Sciatic nerve (tissue), 2 donors: Measurements from ENCODE around the gene APBB1IP. TPM values are rescaled to one million over a fixed set of nuclear protein-coding genes. Genes with fewer than 3 reads are reported as not detected.
"Not testable (repeated sequence)": the region's sequence is repeated elsewhere in the genome, so short reads cannot be mapped to it uniquely, and the experiment has no call there.

Source experiments
- ATAC-seq: fragments of 200-7000 bp; cut with Tn5 transposase; one replicate; pipeline ENCODE4 v1.9.1; 2020; ENCODE audit warnings: mild to moderate bottlenecking, moderate library complexity
- DNase-seq: peaks from one replicate; pipeline ENCODE4 v3.0.0-alpha.2; 2020; ENCODE audit warnings: low spot score
- intact Hi-C: fragments of 100-400 bp; cut with DNase I; formaldehyde crosslinking; loops from one replicate; pipeline ENCODE4 v1.14.2; 2022
- total RNA-seq: library from RNA; stranded (reverse); fragmentation: NEBNext Ultra II Directional; extraction: Animal tissue kit (Norgen Biotek cat#: 25700); gene quantifications from one replicate; pipeline ENCODE4 v1.2.1, GENCODE V29; 2021
- donor health status: DM: no; HTN: no; CAD: no.
- donor health status: DM: no; HTN: no; CAD: no.

Gene APBB1IP
- total RNA-seq, result 17.0 TPM

DNA sequence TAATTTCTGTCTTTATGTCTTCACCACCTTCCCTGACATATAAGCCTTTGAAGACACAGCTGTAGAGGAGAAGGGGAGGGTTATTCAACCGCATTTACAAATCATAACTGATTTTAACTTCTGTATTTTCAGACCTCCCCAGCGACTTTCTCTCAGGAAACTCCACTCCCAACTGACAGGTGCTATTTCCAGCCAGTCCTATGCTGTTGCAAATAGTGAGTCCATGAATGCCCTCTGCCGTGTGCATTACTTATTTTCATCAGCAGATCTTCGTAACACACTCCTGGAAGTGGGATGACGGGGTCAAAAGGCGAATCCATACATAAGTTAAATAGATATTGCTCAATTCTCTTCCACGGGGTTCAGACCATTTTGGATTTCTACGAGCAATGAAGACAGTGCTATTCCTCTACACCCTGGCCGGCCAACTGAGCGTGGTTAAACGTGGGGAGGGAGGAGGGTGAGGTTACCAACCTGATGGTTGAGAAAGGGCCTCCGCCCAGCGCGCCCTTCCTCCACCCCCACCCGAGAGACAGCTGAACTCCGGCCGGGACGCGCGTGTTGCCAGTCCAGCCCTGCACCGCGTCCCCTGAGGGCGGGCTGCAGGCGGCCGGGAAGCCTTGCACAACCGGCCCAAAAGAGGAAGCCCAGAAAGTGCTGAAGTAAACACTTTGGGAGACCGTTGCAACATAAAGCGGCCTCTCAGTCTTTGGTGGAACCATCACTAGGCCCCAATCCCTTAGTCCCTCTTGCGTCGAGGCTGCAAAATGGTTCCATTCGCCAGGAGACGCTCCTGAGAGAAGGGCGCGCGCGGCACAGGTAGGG, at the start of gene APBB1IP:
APBB1IP (plus strand) TSS at position 705 of the 825 bp plus-strand sequence. CDS start 53,986 bp downstream, outside the sequence.
- intact Hi-C loops, result no loop called here
- ATAC-seq (peak; percentile 98), DNase-seq (peak; percentile 80)

DNA sequence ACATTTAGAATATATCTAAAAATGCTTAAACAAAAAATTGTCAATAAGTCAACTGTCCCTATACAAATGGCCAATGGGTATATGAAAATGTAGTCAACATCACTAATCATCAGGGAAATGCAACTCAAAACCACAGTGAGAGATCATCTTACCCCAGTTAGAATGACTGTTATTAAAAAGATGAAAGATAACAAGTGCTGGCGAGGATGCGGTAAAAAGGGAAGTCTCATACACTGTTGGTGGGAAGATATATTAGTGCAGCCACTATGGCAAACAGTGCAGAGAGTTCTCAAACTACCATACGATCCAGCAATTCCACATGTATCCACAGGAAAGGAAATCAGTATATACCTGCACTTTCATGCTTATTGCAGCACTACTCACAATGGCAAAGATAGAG, 48.6 kb upstream of the APBB1IP start:
- intact Hi-C loops, result no loop called here
- ATAC-seq (no peak), DNase-seq (no peak)

DNA sequence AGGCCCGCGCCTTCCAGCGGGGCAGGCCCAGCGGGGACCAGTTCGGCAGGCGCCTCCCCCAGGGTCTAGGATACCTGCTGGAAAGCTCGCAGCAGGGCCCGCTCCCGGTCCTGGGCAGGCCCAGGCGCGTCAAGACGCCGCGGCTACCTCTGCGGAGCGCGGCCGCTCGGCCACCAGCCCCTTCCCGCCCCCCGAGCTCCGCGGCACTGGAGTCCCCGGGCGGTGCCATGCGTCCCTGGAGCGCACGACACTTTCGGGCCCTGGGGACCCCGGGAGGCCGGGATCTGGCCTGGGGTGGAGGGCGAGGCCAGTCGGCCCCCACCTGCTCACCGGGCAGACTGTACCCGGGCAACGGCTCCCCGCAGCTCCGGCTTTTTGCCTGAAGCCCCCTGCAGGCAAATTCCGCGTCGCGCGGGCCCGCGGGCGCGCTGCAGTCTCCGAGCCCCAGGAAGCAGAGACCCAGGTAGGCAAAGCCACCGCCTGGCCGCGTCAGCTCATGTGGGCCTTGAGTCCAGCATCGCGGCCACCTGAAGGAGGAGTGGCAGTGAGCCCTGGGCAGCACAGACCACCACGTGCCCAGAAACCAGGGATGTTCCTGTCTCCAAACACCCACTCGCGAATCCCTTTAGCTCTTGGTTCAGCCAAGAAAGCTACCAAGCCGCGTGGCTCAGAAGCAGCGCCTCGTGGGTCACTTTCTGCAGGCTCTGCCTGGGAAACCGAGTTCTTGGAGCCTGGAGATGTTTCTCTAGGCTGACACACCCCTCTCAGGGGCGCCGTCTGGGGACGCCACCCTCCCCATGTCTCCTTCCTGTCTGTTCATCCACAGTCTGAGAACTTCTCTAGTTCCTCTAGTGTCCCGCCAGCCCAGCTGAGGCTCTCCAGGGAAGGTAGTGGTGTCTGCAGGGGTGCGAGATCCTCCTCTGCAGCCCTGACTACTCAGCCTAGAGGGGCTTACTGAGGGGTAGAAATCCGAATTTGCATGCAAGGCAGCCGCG, 46.1 kb upstream of the APBB1IP start:
- ATAC-seq, result no peak
- intact Hi-C loops, result no loop called here
- no peak for DNase-seq

GRCh38 chr10:26398353-26398752, 39.8 kb upstream of the APBB1IP start:
- DNase-seq, ATAC-seq, intact Hi-C loops: not testable (repeated sequence)

DNA sequence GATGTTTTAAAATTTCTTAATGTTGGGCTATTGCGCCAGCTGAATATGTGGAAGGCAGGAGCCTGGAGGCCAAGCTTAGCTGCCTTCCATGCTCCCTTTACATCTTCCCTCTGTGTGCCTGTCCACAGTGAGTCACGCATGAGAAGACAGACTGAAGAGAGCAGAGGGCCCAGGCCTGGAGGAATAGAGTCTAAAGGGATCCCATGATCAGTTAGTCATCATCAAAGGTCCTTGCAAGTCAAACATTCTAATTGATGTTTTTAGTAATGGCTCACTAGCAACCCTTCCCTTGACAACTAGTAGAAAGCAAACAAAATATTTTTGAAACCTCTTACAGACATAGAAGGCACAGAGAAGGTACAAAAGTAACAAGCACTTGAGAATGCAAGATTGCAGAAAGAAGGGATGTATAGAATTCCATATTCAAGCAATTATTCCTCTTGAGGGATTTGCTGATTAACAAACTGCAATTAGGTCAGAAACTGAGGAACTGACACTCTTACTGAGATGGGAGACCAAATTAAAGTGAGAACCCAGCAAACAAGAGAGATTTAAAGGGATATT, 30.7 kb upstream of the APBB1IP start:
- intact Hi-C loops, result no loop called here
- no peak for DNase-seq
- ATAC-seq, result no peak

- intact Hi-C loops, result no loop called here
- no peak for DNase-seq
- ATAC-seq, result no peak
These were observed 29.2 kb upstream of the APBB1IP start for GRCh38 chr10:26408858-26409494.

- intact Hi-C loops, result no loop called here
- ATAC-seq (no peak), DNase-seq (no peak)
These were observed 27.8 kb upstream of the APBB1IP start for GRCh38 chr10:26410356-26410755.

DNA sequence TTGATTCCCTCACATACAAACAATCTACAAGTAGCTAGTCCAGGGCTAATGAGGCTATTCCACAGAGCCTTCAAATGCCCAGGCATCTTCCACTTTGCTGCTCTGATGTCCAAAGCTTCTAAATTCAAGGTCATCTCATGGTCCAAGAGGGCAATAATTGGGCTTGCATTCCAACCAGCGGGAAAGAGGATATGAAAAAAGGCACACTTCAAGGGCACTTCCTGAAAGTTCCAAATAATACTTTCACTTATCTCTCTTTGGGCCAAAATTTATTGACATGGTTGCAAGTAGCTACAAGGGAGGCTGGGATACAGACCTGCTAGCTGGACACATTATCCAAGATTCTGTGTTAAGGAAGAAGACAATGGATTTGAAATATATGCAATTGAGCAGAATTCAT, 25.2 kb upstream of the APBB1IP start:
- DNase-seq (no peak), ATAC-seq (no peak)
- intact Hi-C loops, result no loop called here

- ATAC-seq (no peak), DNase-seq (no peak)
- intact Hi-C loops, result no loop called here
These were observed 24.8 kb upstream of the APBB1IP start for GRCh38 chr10:26413375-26413774.

- DNase-seq (no peak), ATAC-seq (no peak)
- intact Hi-C loops, result no loop called here
These were observed 21.0 kb upstream of the APBB1IP start for GRCh38 chr10:26417136-26417535.

DNA sequence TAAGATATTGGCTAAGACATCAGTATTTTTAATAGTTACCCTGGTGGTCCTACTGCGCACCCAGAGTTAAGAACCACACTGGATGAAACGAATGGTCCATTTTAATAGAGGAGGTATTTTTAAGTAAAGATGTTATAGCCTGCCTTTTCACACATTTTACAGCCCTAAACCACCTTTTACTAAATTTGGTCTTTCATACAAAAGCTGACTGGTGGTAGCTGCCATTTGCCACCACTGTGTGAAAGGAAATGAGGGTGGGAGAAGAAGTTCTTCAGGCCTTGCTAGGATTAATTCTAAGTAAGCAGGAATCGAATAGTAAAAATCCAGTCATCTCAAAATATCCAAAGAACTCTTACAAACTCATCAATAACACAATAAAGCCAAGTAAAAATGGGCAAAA, 15.2 kb upstream of the APBB1IP start:
- DNase-seq (no peak), ATAC-seq (no peak)
- intact Hi-C loops, result no loop called here

DNA sequence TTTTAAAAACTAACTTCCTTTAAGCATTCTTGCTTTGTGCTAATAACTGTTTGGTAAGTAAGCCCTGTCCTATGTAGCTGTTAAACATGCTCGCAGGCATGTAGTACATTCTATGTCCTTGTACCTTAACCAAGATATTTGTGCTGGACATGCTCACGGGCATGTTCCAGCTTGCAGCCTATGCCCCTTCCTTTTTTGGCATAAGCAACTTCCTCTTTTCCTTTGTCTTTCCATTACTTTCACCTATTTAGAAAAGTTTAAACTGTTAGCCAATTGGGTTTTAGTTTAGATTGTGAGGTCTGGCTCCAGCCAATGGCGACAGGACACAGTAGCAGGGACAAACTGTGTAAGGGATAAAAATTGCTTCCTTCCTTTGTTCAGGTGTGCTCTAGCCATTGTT, 14.4 kb upstream of the APBB1IP start:
- intact Hi-C loops, result no loop called here
- no peak for ATAC-seq
- DNase-seq, result no peak

DNA sequence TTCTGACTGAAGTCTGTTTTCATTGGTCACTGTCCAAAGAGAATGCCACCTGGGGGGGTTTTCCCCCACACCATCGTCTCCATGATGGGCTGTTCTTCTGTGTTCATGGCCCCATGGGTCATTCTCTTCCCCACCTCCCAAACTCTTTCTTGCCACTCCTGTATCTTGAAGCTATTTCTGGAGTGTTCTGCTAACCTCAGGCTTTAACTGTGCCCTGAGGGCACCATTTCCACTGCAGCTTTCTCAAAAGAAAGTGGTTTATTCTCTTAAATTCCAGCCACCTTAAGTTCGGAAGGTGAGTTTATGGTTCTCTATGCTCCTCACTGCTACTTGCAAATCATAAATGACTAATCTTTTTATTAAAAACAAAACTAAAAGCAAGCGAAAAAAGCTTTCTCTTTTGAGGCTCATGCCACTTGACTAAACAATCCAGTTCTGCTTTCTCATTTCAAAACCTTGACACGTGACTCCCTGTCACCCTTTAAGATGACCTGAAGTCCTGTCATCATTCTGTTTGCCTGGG, 7.4 kb upstream of the APBB1IP start:
- DNase-seq (no peak), ATAC-seq (peak; percentile 48)
- intact Hi-C loops, result no loop called here

GRCh38 chr10:26432938-26433337, 5.2 kb upstream of the APBB1IP start:
- ATAC-seq (no peak), DNase-seq (no peak)
- intact Hi-C loops, result no loop called here

DNA sequence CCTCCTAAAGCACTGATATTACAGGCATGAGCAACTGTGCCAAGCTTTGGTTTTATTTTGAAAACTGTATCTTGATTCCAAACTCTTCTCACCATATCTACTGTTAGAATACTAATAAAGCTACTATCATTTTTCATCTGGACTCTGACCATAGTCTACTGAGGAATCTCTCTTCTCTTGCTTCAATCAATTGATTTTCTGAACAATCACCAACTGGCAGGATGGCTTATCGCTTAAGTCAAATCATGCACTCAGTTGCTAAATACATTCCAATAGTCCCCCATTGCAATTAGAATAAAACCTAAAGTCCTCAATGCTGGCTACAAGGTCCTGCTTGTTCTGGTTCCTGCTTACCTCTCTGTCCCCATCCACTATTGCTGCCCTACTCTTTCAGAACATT, 2.3 kb upstream of the APBB1IP start:
- intact Hi-C loops, result no loop called here
- DNase-seq (no peak), ATAC-seq (no peak)

- intact Hi-C loops, result no loop called here
- DNase-seq (no peak), ATAC-seq (no peak)
These were observed 1.3 kb upstream of the APBB1IP start for GRCh38 chr10:26436848-26437247.

- intact Hi-C loops, result no loop called here
- DNase-seq (peak; percentile 57), ATAC-seq (peak; percentile 74)
These were observed 597 bp downstream of the APBB1IP start for GRCh38 chr10:26438534-26439341.

DNA sequence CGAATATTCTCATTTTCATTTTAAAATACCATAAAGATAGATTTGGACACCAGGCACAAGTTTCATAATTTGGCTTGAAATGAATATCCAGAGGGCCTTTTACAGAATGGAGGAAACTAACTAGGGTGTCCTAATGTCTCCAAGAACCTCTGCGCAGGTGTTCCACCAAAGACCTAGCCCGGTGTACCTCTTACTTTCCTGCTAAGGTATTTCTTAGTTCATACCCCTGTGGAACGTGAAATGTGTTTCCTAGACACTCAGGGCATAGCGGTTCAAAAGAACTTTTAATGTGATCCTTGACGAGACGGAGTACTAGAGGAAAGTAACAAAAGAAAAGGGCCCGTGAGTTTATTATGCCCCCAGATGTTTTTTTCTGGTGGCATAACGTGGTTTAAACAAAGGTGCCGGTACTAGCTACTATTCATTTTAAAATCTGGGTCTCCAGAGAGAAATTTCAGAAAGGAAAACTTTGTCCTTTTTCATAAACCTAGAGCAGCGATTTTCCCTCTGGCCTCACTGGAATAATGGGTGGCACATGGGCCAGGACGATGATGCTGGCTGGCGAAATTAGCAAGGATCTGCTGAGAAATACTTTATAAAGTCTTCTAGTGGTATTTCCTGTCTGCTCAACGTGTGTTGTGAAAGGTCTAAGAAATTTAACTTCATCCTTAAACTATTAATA, 1.4 kb downstream of the APBB1IP start:
- DNase-seq (no peak), ATAC-seq (no peak)
- intact Hi-C loops, result no loop called here
